ENCODE measurements around the gene TCP10L.

TCP10L gene

GRCh38 chr21:32554832-32555638, 30.3 kb downstream of the TCP10L start:
- no peak for TF ChIP-seq CTCF (IDR thresholded peaks at IDR 0.05; ENCODE audit: borderline replicate concordance, insufficient read depth, low read depth, low read length)

GRCh38 chr21:32549886-32550285, 35.4 kb downstream of the TCP10L start:
- TF ChIP-seq CTCF (IDR thresholded peaks at IDR 0.05; ENCODE audit: borderline replicate concordance, insufficient read depth, low read depth, low read length) = no peak

More at GRCh38 chr21:32554832-32555638, 30.3 kb downstream of the TCP10L start:
- no peak overlapping the region for H3K4me3 ChIP-seq (ENCODE audit: low read depth, low read length)

GRCh38 chr21:32549440-32549839, 35.9 kb downstream of the TCP10L start:
- H3K4me3 ChIP-seq (ENCODE audit: low read depth, low read length) = no peak overlapping the region
- TF ChIP-seq CTCF (IDR thresholded peaks at IDR 0.05; ENCODE audit: borderline replicate concordance, insufficient read depth, low read depth, low read length) = no peak

More at GRCh38 chr21:32549886-32550285, 35.4 kb downstream of the TCP10L start:
- H3K4me3 ChIP-seq (ENCODE audit: low read depth, low read length) = no peak overlapping the region

GRCh38 chr21:32548978-32549377, 36.3 kb downstream of the TCP10L start:
- no peak overlapping the region for H3K4me3 ChIP-seq (ENCODE audit: low read depth, low read length)
- TF ChIP-seq CTCF (IDR thresholded peaks at IDR 0.05; ENCODE audit: borderline replicate concordance, insufficient read depth, low read depth, low read length) = no peak

GRCh38 chr21:32547018-32547417, 38.3 kb downstream of the TCP10L start:
- no peak overlapping the region for H3K4me3 ChIP-seq (ENCODE audit: low read depth, low read length)
- no peak for TF ChIP-seq CTCF (IDR thresholded peaks at IDR 0.05; ENCODE audit: borderline replicate concordance, insufficient read depth, low read depth, low read length)

GRCh38 chr21:32545948-32546441, 39.3 kb downstream of the TCP10L start:
- no peak for TF ChIP-seq CTCF (IDR thresholded peaks at IDR 0.05; ENCODE audit: borderline replicate concordance, insufficient read depth, low read depth, low read length)
- no peak overlapping the region for H3K4me3 ChIP-seq (ENCODE audit: low read depth, low read length)

- TF ChIP-seq CTCF (IDR thresholded peaks at IDR 0.05; ENCODE audit: borderline replicate concordance, insufficient read depth, low read depth, low read length) = no peak
- H3K4me3 ChIP-seq (ENCODE audit: low read depth, low read length) = no peak overlapping the region
Measured at GRCh38 chr21:32544697-32545096, 40.6 kb downstream of the TCP10L start.
